Breast epithelium (tissue), 3 donors: ENCODE results near the gene CEP89.

ENCODE experiments used
- CTCF ChIP-seq, 3 donors: fragments of 450-650 bp; IDR thresholded peaks; one replicate each; pipeline ENCODE4 v1.5.1; 2016 to 2017; ENCODE audit warnings: antibody characterized with exemption in 3 of 3, mild to moderate bottlenecking in 3 of 3, moderate library complexity in 3 of 3
- POLR2A ChIP-seq: fragments of 450-650 bp; IDR thresholded peaks from one replicate; pipeline ENCODE4 v1.6.1; 2016; ENCODE audit warnings: antibody characterized with exemption, mild to moderate bottlenecking, moderate library complexity
- POLR2AphosphoS5 ChIP-seq, 3 donors: sonication (generic); formaldehyde crosslinking; IDR thresholded peaks; one replicate each; pipeline ENCODE4 v1.6.1; 2017; ENCODE audit warnings: antibody characterized with exemption in 3 of 3

- TF ChIP-seq CTCF (IDR thresholded peaks at IDR 0.05) (no peak), POLR2AphosphoS5 (IDR thresholded peaks at IDR 0.05) (no peak), POLR2A (no peak)
Measured at GRCh38 chr19:32862173-32862572, 109.6 kb downstream of the CEP89 start.
